ENCODE measurements around the gene NLRP1. TPM values are rescaled to one million over a fixed set of nuclear protein-coding genes. Genes with fewer than 3 reads are reported as not detected.
A peak's percentile ranks its signal among the peaks of the same experiment; 100 is the strongest.

NLRP1 gene
- total RNA-seq, 1 donor from 2014 or later, result 14.4 TPM

DNA sequence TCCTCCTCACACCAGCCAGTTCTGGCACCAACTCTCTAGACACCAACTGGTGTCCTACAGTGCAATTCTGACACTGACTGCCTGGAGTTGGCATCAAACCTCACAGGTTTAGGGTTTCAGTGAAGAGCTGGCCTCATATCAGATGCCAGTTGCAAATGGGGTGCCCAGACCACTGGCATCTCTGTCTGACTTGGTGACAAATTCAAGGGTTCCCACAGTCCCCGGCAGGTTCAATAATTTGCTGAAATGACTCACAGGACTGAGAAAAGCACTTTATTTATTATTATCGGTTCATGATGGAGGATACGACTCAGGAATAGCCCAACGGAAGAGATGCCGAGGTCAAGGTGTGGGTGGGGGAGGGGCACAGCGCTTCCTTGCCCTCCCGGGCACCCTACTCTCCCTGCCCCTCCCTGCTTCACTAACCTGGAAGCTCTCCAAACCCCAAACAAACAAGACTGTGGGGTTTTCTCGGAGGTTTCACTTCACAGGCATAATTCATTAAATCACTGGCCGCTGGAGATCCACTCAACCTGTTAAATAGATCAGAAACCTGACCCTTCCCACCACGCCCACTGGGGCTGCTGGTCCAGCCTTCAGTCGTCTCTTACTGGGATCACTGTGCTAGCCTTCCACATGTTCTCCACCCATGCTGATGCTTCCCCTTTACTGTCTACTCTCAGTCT is 1.7 kb upstream of the NLRP1 start:
- Histone ChIP-seq H3K27me3 (ENCODE audit: control insufficient read depth, insufficient read depth, low read length) (no peaks in the 10 kb centered on the region), H3K4me3 (ENCODE audit: low read depth, low read length) (no peak overlapping the region), H3K36me3 (ENCODE audit: control insufficient read depth, insufficient read depth, low read length) (no peaks in the 10 kb centered on the region)
- TF ChIP-seq, protein P1, sequence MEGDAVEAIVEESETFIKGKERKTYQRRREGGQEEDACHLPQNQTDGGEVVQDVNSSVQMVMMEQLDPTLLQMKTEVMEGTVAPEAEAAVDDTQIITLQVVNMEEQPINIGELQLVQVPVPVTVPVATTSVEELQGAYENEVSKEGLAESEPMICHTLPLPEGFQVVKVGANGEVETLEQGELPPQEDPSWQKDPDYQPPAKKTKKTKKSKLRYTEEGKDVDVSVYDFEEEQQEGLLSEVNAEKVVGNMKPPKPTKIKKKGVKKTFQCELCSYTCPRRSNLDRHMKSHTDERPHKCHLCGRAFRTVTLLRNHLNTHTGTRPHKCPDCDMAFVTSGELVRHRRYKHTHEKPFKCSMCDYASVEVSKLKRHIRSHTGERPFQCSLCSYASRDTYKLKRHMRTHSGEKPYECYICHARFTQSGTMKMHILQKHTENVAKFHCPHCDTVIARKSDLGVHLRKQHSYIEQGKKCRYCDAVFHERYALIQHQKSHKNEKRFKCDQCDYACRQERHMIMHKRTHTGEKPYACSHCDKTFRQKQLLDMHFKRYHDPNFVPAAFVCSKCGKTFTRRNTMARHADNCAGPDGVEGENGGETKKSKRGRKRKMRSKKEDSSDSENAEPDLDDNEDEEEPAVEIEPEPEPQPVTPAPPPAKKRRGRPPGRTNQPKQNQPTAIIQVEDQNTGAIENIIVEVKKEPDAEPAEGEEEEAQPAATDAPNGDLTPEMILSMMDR (IDR thresholded peaks at IDR 0.05; ENCODE audit: insufficient read depth, low read length, poor library complexity, severe bottlenecking), result no peak
- peak; percentile 60 for DNase-seq (ENCODE audit: low read depth)

DNA sequence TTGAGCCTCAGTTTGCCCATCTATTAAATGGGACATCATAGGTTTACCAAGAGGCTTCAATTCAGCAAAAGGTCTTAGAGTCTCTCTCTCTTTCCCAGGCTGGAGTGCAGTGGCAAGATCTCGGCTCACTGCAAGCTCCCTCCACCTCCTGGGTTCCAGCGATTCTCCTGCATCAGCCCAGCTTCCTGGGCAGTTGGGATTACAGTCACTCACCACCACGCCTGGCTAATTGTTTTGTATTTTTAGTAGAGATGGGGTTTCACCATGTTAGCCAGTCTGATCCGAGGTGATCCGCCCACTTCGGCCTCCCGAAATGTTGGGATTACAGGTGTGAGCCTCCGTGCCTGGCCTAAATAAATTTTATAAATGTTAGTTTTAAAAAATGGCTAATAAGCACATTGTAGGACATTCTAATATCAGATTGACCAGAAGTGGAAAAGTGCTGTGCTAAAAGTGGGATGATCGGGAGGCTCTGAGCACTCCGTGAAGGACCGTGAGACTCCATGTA is 1.0 kb upstream of the NLRP1 start:
- DNase-seq (ENCODE audit: low read depth), result no peak
- TF ChIP-seq, protein P1 (IDR thresholded peaks at IDR 0.05; ENCODE audit: insufficient read depth, low read length, poor library complexity, severe bottlenecking), result no peak
- Histone ChIP-seq H3K36me3 (ENCODE audit: control insufficient read depth, insufficient read depth, low read length) (no peaks in the 10 kb centered on the region), H3K4me3 (ENCODE audit: low read depth, low read length) (no peak overlapping the region), H3K27me3 (ENCODE audit: control insufficient read depth, insufficient read depth, low read length) (no peaks in the 10 kb centered on the region)

DNA sequence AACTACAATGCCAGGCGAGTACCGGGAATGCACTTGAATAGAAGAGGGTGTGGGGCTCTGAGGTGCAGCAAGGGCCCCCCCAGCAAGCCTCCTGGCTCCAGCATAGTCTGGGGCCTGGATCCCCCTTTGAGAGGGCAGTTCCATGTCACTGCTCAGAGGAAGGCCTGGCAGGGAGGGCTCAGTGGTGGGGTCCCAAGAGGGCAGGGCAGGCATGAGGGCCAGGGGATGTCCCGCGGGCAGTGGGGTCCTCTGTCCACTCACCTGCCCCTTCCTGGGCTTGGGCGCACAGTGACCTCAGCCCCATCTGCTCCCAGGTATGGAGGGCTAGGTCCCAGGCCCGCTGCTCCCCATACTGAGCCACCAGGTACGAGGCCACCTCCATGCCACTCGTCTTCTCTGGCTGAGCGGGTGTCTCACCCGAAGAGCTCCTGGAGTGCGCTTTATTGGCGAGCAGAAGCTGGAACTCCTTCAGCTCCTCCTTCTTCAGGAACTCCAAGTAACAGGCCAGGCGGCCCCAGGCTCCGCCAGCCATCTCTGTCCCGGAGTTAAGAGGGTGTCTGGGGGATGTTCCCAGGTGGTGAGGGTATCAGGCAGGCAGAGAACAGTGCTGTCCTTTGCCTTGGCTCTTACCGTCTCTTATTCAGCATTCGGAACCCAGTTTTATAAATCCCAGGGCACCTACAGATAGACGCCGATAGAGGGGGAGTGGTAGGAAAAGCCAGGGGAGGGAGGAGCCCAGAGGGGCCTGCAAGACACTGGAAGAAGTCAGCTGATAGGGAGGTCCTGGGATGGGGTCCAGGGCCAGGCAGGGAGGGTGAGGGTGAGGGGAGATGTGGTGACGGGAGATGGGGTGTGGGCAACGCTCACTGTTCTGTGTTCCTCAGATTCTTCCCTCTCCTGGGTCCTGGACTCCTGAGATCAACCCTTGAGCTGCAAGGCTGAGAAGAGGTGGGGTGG is 605 bp downstream of the NLRP1 start:
- DNase-seq (ENCODE audit: low read depth), result no peak
- TF ChIP-seq, protein P1 (IDR thresholded peaks at IDR 0.05; ENCODE audit: insufficient read depth, low read length, poor library complexity, severe bottlenecking), result no peak
- Histone ChIP-seq H3K27me3 (ENCODE audit: control insufficient read depth, insufficient read depth, low read length) (no peaks in the 10 kb centered on the region), H3K4me3 (ENCODE audit: low read depth, low read length) (no peak overlapping the region), H3K36me3 (ENCODE audit: control insufficient read depth, insufficient read depth, low read length) (no peaks in the 10 kb centered on the region)

DNA sequence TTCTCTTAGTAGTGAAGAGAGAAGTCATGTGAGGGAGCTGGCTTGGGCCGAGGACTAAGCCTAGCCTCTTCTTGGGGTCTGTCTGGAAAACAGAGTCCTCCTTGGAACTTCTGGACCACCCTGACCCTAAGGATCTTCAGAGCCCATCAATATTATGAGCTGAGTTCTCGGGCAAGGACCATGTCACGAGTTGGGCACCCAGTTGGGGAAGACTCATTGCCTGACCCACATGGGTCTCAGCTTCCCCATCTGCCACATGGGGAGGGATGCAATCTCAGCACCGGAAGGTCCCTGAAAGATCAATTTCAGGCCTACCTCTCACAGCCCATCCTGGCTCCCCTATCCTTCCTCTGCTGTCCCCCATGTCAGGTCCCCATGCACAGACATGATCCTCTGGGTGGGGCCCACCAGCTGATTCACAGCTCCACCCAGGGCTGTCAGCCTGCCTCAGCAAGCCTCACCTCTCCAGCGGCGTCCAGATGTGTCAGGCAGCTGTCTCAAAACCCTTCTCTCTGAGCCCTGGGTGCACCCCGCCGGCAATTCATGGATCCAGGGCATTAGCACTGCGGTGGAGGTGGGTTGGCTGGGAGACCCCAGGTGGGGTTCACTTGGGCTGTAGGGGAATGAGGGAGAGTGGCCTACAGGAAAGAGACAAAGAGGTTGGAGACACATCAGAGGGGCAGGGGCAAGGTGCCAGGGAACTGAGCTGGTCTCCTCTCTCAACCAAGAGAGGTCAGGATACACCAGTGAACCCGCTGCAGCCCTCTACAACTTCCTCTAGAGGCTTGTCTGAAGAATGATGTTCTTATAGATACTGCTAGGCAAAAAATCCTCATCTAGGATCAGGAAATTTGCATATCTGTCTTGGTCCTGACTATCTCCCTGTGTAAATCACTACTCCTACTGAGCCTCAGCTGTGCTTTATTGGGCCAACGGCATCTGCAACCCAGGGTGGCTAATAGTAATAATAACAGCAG is 1.8 kb downstream of the NLRP1 start:
- H3K4me3 ChIP-seq (ENCODE audit: low read depth, low read length), result no peak overlapping the region
- no peaks in the 10 kb centered on the region for H3K36me3 ChIP-seq (ENCODE audit: control insufficient read depth, insufficient read depth, low read length)
- TF ChIP-seq, protein P1 (IDR thresholded peaks at IDR 0.05; ENCODE audit: insufficient read depth, low read length, poor library complexity, severe bottlenecking), result no peak
- H3K27me3 ChIP-seq (ENCODE audit: control insufficient read depth, insufficient read depth, low read length), result no peaks in the 10 kb centered on the region
- DNase-seq (ENCODE audit: low read depth), result no peak

DNA sequence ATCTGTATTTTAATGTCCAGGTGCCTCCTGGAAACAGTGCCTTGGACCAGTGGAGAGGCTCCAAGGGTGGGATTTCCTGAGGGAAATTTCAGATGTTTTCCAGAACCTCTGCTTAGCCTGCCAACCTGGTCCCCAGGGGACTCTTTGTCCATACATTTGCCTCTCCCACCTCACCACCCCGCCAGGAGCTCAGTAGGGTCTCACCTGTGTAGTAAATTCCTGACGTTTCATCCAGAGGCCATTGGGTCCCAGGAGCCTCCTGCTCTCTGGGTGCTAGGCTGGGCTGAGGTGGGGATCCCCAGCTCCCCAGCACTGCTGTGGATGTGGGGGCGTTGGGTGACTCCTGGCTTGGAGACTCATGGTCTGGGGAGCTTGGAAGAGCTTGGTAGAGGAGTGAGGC is 2.7 kb downstream of the NLRP1 start:
- no peak for DNase-seq (ENCODE audit: low read depth)
- TF ChIP-seq, protein P1 (IDR thresholded peaks at IDR 0.05; ENCODE audit: insufficient read depth, low read length, poor library complexity, severe bottlenecking), result no peak
- Histone ChIP-seq H3K4me3 (ENCODE audit: low read depth, low read length) (no peak overlapping the region), H3K36me3 (ENCODE audit: control insufficient read depth, insufficient read depth, low read length) (no peaks in the 10 kb centered on the region), H3K27me3 (ENCODE audit: control insufficient read depth, insufficient read depth, low read length) (no peaks in the 10 kb centered on the region)

Measured in kidney epithelial cell (primary cell).